NOMO-1 treated with DMSO at 0.1 percent for 48 hours (cell line): ENCODE data around the gene FRMD4B.
A peak's percentile ranks its signal among the peaks of the same experiment; 100 is the strongest.
"Not testable (repeated sequence)": the region's sequence is repeated elsewhere in the genome, so short reads cannot be mapped to it uniquely, and the experiment has no call there.

Experiments used
- DNase-seq: peaks from one replicate; lab custom pipeline; 2025; ENCODE audit not compliant: unreplicated experiment; lab: John Stamatoyannopoulos, UW

Gene FRMD4B

GRCh38 chr3:69324362-69325025 is 61.4 kb downstream of the FRMD4B start:
- peak; percentile 18 for DNase-seq

DNA sequence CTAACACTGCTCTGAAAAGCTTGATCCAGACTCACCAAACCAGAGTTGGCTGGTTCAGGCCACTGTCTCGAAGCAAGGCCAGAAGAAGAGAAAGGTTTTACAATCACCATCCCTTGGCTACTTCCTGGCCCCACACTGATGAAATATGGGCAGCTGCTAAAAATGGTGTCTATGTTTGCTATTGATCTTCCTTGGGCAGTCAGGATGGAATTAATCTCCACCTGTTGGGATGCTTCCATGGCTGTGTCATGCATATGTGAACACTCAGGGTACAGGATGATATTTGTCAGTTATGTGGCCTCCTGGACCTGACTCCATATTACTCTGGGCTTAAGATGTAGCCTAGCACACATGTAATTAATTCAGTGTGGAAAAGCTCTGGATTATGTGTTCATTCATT is 61.9 kb downstream of the FRMD4B start:
- DNase-seq = no peak

- not testable (repeated sequence) for DNase-seq
Measured at GRCh38 chr3:69322512-69322911, 63.4 kb downstream of the FRMD4B start.

GRCh38 chr3:69322158-69322509 is 63.8 kb downstream of the FRMD4B start:
- no peak for DNase-seq

- DNase-seq = no peak
Measured at GRCh38 chr3:69321301-69322157, 64.4 kb downstream of the FRMD4B start.

- DNase-seq = peak; percentile 78
Measured at GRCh38 chr3:69320871-69321271, 65.0 kb downstream of the FRMD4B start.

GRCh38 chr3:69319652-69320051 is 66.2 kb downstream of the FRMD4B start:
- DNase-seq = no peak

GRCh38 chr3:69318410-69318809 is 67.5 kb downstream of the FRMD4B start:
- no peak for DNase-seq

DNA sequence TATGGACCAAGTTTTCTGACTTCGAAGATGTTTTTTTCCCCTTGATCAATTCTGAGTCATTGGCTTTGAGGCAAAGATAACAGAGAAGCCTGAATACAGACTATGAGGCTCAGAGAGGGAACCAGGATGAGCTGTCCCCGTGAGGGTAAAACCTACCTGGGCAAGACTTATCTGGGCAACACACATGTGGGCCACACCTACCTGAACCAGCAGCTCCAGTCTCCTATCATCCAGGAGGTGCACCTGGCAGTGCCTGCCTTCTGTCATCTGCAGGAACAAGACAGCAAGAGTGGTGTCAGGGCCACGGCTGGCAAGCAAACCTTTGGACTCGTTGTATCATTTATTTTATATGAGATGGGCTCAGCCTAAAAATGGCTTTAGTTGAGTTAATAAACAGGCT is 72.6 kb downstream of the FRMD4B start:
- no peak for DNase-seq

- DNase-seq = no peak
Measured at GRCh38 chr3:69309814-69310213, 76.1 kb downstream of the FRMD4B start.

DNA sequence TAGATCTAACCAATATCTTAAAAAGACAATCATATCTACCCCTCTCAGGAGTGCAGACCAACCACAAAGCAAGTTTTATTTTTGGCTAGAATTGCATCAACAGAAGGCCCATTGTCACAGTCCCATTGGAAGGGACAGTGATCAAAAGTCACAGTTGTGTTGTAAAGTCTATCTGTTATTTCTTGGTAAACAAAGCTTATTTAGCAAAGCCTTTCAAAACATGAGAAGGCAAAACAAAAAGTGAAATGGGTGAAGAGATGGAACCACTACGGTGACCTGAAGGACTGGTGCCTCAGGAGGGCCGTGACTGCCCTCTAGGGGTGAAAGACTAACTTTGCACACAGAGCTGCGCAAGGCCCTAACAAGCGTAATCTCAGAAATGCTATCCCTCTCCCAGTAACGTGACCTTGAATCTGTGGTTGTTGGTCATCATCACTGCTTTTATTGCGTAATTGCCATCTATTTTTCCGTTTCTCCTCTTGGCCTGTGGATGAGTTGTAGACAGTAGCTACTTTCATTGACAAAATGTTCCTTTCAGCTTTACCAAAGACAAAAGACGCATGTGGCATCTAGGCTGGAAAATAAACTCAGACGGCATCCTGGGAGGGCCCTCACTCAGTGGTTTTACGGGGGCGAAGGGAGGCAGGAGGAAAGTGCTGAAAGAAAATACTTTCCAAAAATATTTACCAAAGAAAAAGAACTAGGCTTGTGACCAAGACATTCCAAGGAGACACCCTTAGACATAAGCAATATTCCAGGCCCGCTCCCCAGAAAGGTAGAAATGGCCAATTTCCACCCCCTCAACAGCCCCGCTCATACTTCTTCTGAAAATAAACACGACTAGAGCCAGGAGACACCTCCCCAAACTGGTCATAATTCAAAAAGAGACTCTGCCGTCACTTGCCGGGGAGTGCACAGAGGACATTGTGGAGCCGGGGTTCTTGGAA is 79.4 kb downstream of the FRMD4B start:
- DNase-seq = peak; percentile 76

DNA sequence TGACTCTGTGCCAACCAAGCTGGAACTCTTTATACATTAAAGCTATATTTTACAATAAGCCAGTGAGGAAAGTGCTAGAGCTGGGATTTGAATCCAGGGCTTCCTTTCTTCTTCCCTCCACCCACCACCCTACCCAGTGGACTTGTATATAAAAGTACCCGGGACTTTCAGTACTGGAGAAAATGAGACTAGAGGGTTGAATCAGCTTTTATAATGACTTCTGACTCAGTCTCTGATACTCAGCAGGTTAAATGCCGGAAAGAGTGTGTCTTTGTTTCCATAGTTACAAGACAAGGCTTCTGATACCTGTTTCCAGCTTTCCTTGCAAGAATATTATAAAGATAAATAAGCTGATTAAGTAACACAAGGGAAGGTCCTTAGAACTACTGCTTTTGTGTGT is 80.9 kb downstream of the FRMD4B start:
- no peak for DNase-seq

DNA sequence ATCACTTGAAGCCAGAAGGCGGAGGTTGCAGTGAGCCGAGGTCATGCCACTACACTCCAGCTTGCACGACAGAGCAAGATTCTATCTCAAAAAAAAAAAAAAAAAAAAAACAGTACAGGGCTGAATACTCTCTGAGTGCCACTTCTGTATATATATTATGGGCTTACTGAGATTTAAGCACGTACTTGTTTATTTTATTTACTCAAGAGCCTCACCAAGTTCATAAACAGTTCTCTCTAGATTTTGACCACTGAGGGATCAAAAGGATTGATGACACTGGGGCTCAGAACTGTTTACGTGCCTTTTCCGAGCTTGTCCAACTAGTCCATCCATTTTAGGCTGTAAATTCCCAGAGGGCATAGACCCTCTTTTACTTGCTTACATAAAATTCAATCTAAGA is 81.5 kb downstream of the FRMD4B start:
- DNase-seq = no peak

DNA sequence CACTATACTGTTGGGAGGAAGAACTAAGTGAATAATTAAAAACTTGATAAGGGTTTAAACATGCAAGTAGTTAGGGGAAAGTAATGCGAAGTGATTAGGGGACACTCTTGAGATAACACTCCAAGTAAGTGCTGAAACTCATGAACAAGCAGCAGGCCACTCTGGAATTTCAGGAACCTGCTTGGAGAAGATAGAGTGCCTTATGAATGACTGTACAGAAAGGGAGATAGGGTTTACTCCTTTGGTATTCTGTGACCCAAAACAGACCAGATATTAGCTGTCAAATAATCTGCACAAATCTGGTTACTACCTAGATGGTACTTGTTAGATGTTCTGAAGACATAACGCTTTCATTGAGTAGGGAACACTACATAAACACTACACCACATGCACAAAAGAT is 85.6 kb downstream of the FRMD4B start:
- DNase-seq = no peak

- DNase-seq = no peak
Measured at GRCh38 chr3:69299344-69299743, 86.5 kb downstream of the FRMD4B start.

DNA sequence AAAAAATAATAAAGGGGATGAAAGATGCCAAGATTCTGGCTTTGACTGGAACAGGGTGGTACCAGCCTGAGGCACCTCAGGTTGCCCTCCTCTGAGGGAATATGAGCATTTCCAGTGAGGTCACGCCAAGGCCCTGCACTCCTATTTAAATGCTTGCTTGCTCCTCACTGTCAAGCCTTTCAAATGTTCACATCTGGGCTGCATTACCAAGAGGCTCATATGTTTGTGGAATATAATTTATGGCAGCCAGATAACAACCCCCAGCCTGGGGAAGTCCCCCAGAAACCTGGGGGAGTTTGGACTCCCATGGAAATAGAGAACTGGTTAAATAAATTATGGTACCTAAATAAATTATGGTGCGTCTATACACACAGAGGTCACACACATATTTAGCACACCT is 88.4 kb downstream of the FRMD4B start:
- no peak for DNase-seq

GRCh38 chr3:69296995-69297394 is 88.9 kb downstream of the FRMD4B start:
- DNase-seq = no peak

- no peak for DNase-seq
Measured at GRCh38 chr3:69294014-69294766, 91.7 kb downstream of the FRMD4B start.

DNA sequence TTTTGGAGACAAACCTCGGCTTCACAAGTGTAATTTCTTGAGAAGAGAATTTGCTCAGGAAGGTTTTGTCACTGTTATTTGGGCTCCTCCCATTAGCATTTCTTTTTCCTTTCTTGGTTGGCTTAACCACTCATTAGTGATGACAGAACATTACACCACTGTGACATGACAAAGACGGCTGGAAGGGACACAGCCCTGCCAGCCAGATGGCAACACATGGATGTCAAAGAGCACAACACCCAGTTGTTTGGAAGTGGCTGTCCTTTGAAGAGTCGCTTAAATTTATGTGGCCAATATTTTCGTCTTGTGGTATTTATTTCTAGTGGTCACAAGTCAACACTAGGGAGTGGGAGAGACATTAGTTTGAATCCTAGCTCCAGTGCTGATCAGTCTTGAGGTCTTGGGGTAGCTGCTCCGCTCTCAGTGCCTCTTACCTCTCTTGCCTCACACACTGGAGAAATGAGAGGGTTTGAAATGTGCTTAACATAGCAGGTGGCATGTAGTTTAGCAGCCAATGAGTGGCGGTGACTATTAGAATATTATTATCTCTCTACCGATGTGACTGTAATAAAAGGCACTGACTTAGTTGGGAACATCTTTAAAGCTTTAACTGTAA is 92.8 kb downstream of the FRMD4B start:
- no peak for DNase-seq

GRCh38 chr3:69292185-69292584 is 93.7 kb downstream of the FRMD4B start:
- DNase-seq = no peak
